NCI-H526 (cell line): ENCODE measurements around the gene VSTM1.
"Not testable (repeated sequence)": the region's sequence is repeated elsewhere in the genome, so short reads cannot be mapped to it uniquely, and the experiment has no call there.

ENCODE experiments used
- DNase-seq, 2 experiments: peaks; one replicate each; lab custom pipeline; 2025; lab: John Stamatoyannopoulos, UW

The VSTM1 gene

DNA sequence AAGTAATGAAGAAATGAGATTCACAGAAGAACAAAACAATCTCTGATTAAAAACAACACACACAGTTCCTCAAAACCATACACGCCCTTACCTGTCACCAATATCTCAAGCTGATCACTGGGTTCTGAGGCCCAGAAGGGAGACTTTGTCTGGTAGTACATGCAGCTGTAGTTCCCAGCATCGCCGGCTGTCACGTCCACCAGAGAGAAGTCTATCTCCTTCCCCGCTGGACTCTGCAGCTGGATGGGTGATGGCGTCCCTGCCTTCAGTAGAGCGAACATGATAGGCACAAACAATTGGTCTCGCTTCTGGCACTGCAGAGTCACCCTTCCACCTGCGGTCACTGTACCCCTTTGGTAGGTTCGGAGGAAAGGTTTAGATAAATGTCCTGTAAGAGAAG lies 10.1 kb upstream of the VSTM1 start:
- no peak for DNase-seq

DNA sequence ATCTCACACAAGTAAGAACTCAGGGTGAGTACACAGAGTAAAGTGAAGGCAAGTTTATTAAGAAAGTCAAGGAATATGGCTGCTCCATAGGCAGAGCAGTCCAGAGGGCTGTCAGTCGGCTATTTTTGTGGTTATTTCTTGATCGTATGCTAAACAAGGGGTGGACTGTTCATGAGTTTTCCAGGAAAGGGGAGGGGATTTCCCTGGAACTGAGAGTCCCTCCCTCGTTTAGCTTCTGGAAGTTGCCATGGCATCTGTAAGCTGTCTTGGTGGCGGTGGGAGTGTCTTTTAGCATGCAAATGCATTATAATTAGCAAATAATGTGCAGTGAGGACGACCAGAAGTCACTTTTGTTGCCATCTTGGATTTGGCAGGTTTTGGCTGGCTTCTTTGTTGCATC lies 5.8 kb upstream of the VSTM1 start:
- DNase-seq, result no peak

DNA sequence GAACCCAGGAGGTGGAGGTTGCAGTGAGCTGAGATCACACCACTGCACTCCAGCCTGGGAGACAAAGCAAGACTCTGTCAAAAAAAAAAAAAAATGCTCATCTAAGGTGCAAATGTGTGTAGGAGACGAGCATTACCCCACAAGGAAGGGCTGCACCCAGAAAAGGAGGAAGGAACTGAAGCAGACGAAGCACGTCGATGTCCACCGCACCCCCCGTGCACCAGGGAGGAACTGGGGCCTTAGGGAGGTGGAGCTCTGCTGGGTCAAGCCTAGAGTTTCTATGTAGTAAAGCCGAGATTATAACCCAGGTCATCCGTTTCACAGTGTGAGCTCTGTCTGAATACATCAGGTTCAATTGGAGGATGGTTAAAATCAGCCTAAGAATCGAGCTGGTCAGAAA lies 1.1 kb downstream of the VSTM1 start:
- no peak for DNase-seq

DNA sequence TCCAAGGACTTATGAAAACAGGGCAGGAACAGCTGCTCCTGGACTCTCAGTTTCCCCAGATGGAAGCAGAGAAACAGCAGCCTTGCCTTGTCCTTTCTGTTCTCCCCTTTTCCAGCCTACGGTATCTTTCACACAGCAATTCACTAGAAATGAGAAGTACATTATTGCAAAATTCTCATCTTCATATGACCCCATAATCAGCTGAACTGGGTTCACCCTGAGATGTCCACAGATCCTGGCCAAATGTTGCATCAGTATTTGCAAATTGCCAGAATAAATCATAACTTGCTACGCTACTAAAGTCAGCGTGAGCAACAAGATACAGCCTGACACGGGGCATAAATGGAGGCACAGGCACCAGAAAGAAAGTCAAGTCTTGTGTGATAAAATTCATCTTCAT lies 16.1 kb downstream of the VSTM1 start:
- no peak for DNase-seq

DNA sequence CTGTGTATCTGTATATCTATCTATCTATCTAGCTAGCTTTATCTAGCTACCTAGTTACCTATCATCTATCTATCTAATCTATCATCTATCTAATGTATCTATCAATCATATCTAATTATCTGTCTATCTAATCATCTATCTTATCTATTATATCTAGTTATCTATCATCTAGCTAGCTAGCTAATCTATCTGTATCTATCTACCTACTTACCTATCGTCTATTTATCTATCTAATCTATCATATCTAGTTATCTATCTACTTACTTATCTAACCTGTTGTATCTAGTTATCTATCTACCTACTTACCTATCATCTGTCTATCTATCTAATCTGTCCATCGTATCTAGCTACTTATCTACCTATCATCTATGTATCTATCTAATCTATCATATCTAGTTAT lies 17.9 kb downstream of the VSTM1 start:
- no peak for DNase-seq

DNA sequence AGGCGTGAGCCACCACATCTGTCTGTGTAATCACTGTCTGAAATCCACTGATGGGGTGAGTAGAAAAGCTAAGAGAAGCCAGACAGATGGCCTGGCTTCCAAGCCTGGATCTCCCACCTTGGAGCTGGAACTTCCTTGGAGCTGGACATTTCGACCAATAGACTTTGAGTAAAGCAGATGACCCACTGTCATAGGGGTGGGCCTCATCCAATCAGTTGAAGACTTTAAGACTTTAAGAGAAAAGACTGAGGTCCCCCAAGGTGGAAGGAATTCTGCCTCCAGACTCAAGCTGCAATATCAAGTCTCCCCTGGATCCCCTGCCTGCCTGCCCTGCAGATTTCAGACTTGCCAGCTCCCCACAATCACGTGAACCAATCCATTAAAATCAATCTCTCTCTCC lies 20.7 kb downstream of the VSTM1 start:
- DNase-seq, result no peak

DNA sequence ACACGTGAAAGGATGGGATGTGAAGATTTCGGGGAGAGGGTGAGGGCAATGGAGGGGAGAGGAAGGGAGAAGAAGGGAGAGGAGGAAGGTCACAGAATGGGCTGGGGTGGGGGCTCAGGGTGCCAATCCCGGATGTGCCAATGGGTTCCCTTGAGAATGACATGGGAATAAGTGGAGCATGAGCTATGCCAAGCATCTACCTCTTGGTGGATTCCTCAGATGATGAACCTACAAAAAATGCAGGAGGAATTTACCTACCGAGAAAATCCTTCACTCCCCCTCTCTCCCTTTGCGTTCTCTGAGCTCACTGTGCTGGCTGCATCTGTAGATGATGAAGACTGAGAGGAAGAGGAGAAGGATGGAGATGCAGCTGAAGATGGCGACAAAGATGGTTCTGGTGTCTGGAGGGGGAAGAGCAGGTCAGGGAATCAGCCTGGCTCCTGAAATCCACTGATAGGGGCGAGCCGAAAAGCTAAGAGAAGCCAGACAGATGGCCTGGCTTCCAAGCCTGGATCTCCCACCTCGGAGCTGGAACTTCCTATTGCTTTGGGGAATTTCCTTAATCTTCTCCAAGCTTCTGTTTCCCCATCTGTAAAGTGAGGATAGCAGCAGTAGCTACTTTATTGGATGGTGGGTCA lies 21.6 kb downstream of the VSTM1 start:
- no peak for DNase-seq

DNA sequence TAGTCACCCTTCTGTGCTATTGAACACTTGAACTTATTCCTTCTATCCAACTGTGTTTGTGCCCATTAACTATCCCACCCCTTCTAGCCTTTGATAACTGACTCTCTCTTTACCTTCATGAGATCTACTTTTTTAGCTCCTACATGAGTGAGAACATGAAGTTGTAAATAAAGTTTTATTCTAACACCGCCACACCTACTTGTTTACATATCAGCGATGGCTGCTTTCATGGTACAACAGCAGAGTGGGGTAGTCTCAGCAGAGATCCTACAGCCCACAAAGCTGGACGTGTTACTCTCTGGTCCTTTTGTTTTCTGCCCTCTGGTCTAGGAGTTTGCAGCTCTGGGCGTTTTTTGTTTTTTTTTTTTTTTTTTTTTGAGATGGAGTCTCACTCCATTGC lies 23.7 kb downstream of the VSTM1 start:
- DNase-seq, result no peak

DNA sequence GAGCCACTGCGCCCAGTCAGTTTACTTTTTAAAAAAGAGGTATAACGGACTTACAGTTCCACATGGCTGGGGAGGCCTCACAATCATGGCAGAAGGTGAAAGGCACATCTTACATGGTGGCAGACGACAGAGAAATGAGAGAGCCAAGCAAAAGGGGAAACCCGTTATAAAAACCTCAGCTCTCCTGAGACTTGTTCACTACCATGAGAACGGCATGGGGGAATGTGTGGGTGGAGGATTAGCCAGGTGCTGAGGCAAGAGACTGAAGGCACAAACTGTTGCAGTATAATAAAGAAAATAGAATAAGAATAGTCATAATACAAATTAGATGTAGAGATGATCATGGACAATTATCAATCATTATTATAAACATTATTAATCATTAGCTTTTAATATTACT lies 27.2 kb downstream of the VSTM1 start:
- DNase-seq, result not testable (repeated sequence)

DNA sequence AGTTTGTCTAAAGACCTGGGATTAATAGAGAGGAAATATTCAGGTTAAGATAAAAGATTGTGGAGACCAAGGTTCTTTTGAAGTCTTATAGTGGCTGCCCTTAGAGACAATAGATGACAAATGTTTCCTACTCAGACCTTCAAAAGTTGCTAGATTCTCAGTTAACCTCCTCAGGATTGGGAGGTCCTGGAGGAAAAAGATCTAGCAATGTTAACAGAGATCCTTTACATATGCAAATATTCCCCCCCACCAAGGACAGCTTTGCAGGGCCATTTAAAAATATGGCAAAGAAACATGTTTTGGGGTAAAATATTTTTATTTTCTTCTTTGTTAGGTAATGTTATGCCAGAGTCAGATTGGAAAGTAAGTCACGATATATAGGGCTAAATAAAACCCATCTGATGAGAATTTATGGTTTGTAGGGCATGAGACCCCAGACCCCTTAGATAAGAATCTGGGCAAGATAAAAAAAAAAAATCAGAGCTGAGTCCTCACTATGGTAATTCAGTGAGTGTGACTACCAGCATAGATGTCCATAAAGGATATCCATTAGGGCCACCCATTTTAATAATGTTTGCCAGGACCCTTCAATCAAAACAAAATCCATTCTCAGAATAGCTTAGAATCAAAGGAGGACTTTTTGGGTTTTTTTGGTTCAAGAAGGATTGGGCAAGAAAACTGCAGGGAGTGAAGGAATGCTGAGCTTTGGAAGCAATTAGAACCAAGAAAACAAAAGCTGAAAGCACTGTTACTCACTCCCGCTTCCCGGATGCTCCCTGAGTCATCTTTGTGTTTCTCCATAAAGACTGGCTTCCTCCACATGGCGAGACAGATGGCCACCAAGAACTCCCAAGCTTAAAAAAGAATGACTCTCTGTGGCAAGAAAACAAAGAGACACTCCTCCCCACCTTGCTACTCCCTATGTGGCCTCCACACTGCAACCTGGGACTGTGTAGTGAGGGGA lies 28.2 kb downstream of the VSTM1 start:
- DNase-seq, result no peak

DNA sequence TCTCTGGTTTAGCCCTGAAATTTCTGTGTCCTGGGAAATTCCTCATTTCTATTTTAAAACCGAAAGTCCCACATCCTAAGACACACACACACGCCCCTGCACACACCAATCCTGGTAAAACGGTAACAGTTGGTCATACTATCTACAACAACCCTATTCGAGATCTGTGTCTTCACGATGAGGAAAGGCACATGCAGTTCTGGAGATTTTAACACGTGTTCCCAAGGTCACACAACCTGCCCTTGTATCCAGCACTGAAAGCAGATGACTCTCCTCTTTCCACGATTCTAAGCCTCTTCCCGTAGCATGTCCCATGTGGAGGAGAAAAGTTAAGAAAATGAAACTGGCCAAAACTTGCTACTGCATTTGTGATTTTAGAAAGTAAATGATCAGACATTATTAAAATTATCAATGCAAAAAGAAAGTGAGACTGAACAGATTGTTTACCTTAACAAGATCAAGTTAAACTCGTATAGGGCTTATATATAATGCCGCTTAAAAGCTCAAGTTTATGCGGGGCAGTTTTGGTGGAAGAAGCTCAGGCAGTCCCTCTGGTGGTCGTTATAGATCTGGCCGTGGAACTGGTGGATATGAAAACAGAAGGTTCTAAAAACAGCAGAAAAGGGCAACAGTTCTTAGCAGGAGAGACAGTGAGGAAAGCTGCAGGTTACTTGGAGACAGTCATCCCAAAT lies 32.7 kb downstream of the VSTM1 start:
- peak in 1 of 2 experiments; percentile 43 for DNase-seq

DNA sequence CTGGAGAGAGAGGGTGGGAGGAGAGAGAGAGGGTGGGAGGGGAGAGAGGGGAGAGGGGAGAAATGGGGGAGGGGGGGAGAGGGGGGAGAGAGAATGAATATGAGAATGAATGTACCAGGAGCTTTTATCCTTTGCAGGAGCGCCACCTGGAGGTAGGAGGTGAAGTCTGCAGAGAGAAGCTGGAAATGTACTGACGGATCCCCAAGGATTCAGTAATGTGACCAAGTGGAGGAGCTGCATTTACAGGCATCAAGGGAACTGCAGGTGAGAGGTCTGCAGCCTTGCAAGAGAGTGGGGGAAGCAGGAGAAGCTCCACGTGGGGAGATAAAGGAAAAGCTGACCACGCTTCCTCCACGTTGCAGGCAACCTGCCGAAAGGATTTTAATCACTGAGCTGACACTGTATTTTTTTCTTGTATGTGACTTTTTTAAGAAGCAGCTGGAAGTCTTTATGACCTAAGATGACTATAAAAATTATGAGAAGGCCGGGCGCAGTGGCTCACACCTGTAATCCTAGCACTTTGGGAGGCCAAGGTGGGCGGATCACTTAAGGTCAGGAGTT lies 33.7 kb downstream of the VSTM1 start:
- DNase-seq, result peak; percentile 88 to 96

DNA sequence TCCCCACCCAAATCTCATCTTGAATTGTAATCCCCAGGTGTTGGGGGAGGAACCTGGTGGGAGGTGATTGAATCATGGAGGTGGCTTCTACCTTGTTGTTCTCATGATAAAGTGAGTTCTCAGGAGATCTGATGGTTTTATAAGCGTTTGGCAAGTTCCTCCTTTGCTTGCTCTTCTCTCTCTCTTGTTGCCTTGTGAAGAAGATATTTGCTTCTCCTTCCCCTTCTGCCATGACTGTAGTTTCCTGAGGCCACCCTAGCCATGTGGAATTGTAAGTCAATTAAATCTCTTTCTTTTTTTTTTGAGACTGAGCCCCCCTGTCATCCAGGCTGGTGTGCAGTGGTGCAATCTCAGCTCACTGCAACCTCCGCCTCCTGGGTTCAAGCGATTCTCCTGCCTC lies 34.4 kb downstream of the VSTM1 start:
- no peak for DNase-seq

DNA sequence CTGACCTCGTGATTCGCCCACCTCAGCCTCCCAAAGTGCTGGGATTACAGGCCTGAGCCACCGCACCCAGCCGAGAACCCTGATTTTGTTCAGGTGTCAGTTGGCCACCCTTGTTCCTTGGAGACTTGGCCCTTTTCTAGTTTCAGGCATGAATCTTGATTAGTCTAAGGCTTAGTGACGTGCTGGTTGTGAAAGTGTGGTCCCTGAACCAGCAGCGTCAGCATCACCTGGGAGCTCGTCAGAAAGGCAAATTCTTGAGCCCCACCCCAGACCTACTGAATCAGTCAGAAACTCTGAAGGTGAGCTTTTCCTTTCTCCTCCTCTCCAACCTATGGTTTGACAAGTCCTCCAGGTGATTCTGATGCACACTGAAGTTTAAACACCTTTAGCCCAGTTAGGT lies 37.0 kb downstream of the VSTM1 start:
- DNase-seq, result no peak

DNA sequence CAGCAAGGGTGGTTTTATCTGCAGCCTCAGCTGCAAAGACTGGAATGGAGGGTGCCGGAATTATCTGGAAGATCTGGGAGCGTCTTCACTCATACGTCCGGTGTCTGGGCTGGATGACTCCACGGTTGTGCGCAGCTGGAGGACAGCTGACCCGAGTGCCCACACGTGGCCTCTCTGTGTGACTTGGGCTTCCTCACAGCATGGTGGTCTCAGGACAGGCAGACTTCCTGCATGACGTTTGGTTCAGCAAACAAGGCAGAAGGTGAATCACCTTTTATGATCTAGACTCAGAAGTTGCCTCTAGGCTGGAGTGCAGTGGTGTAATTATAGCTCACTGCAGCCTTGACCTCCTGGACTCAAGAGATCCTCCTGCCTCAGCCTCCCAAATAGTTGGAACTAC lies 39.0 kb downstream of the VSTM1 start:
- DNase-seq, result no peak

DNA sequence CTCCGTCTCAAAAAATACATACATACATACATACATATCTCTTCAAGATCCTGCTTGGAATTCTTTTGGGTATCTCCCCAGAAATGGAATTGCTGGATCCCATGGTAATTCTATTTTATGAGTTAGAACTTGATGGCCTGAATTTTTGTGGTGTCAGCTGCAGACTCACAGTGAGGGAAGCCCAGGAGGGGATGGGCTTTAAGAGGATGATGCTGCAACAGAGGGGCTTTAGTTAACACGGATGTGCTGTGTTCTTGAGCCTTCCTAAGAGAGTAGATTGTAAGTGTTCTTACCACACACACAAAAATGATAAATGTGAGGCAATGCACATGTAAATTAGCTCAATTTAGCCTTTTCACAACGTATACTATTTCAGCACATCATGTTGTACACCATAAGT lies 40.5 kb downstream of the VSTM1 start:
- DNase-seq, result no peak

DNA sequence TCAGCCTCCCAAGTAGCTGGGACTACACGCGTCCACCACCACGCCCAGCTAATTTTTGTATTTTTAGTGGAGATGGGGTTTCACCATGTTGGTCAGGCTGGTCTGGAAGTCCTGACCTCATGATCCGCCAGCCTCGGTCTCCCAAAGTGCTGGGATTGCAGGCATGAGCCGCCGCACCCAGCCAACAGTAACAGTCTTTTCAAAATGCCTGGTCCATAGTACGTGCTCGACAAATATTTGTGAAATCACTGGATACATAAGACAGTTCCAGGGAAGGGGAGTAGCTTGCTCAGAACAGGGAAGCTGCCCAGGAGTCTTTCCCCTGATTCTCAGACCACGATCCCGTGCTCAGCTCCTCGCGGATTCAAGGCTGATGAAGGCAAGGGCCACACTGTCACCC lies 41.8 kb downstream of the VSTM1 start:
- DNase-seq, result no peak

DNA sequence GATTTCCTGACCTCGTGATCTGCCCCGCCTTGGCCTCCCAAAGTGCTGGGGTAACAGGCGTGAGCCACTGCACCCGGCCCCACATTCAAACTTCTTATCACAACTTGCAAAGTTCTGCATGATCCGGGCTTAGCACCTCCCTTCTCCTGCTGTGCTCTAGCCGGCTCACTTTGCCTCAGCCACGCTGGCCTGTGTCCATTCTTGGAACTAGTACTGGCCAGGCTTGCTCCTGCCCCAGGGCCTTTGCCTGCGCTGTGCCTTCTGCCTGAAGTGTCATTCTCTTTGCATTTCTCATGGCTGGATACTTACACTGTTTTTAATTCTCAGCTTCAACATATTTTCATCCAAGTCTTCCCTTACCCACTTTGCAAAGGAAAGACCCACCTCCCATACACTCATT lies 42.3 kb downstream of the VSTM1 start:
- DNase-seq, result no peak

DNA sequence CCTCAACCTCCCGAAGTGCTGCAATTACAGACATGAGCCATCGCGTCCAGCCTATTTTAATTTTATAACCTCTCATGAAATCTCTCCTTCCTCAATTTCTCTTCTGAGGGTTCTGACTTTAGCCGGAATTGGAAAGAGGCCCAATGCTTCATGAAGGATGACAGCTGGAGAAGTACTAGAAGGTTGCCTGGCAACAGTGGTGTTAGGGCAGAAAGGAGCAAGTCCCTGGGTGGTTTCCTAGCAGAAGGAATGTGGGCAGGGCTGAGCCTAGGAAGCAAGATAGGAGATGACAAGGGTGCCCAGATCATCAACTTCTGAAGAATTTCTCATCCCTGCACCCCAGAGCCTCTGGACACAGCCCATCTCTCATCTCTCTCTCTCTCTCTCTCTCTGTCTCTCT lies 46.4 kb downstream of the VSTM1 start:
- peak; percentile 28 to 35 for DNase-seq

DNA sequence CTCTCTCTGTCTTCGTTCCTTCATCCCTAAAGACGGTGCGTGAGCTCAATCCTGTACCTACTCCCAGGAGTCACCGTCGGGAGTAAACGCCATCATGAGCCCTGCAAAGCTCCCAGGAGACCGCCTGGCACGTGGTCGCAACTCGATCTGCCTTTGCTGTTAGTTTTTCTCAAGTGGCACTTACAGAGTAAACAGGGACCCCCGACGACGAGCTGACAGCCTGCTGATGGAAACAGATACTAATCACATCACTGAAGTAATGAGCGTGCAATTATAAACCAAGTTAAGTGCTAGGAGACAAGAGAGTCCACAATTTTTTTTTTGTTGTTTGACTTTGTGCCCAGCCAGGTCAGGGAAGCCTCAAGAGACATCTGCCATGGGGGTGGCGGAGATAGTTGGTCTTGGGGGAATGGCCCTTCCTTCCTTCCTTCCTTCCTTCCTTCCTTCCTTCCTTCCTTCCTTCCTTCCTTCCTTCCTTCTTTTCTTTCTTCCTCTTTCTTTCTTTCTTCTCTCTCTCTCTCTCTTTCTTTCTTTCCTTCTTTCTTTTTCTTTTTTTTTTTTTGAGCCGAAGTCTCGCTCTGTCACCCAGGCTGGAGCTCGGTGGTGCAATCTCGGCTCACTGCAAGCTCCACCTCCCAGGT lies 48.7 kb downstream of the VSTM1 start:
- peak in 1 of 2 experiments; percentile 58 for DNase-seq

DNA sequence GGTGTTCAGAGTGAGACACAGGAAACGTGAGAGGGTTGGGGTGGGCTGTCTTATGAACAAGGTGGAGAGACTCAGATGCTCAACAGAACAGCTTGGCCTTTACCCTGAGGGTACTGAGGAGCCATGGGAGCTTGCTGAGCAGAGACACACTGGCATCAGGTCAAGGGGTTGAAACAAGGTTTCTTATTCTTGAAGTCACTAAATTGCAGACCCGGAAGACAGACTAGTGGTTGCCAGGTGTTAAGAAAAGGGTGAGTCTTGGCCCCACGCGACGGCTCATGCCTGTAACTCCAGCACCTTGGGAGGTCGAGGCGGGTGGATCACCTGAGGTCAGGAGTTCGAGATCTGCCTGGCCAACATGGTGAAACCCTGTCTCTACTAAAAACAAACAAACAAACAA lies 49.8 kb downstream of the VSTM1 start:
- DNase-seq, result no peak
